ENCODE data around the gene FOXD2.

- TF ChIP-seq, protein P1, sequence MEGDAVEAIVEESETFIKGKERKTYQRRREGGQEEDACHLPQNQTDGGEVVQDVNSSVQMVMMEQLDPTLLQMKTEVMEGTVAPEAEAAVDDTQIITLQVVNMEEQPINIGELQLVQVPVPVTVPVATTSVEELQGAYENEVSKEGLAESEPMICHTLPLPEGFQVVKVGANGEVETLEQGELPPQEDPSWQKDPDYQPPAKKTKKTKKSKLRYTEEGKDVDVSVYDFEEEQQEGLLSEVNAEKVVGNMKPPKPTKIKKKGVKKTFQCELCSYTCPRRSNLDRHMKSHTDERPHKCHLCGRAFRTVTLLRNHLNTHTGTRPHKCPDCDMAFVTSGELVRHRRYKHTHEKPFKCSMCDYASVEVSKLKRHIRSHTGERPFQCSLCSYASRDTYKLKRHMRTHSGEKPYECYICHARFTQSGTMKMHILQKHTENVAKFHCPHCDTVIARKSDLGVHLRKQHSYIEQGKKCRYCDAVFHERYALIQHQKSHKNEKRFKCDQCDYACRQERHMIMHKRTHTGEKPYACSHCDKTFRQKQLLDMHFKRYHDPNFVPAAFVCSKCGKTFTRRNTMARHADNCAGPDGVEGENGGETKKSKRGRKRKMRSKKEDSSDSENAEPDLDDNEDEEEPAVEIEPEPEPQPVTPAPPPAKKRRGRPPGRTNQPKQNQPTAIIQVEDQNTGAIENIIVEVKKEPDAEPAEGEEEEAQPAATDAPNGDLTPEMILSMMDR (IDR thresholded peaks at IDR 0.05), result no peak
- TF ChIP-seq POLR2A (IDR thresholded peaks at IDR 0.05), result no peak
Observed at GRCh38 chr1:47445823-47446550, 8.1 kb downstream of the FOXD2 start.
